NK-92 (cell line): ENCODE measurements around the gene TBC1D22A.

Source experiments
- DNase-seq: peaks from one replicate; lab custom pipeline; 2025; ENCODE audit not compliant: unreplicated experiment; lab: John Stamatoyannopoulos, UW

TBC1D22A gene

GRCh38 chr22:47201996-47202818, 439.8 kb downstream of the TBC1D22A start:
- DNase-seq = no peak

GRCh38 chr22:47202819-47203553, 440.5 kb downstream of the TBC1D22A start:
- no peak for DNase-seq

- no peak for DNase-seq
These were observed 441.1 kb downstream of the TBC1D22A start for GRCh38 chr22:47203554-47203991.

GRCh38 chr22:47204002-47204979, 441.8 kb downstream of the TBC1D22A start:
- DNase-seq = no peak

- no peak for DNase-seq
These were observed 442.6 kb downstream of the TBC1D22A start for GRCh38 chr22:47205081-47205491.

- no peak for DNase-seq
These were observed 443.1 kb downstream of the TBC1D22A start for GRCh38 chr22:47205554-47205953.

- no peak for DNase-seq
These were observed 443.7 kb downstream of the TBC1D22A start for GRCh38 chr22:47206164-47206563.

GRCh38 chr22:47206666-47207218, 444.3 kb downstream of the TBC1D22A start:
- no peak for DNase-seq

GRCh38 chr22:47207387-47207786, 444.9 kb downstream of the TBC1D22A start:
- DNase-seq = no peak

- DNase-seq = no peak
These were observed 445.6 kb downstream of the TBC1D22A start for GRCh38 chr22:47207846-47208554.

GRCh38 chr22:47208630-47209029, 446.2 kb downstream of the TBC1D22A start:
- DNase-seq = no peak

- DNase-seq = no peak
These were observed 446.6 kb downstream of the TBC1D22A start for GRCh38 chr22:47209040-47209514.

GRCh38 chr22:47209547-47210023, 447.1 kb downstream of the TBC1D22A start:
- no peak for DNase-seq

GRCh38 chr22:47210112-47210657, 447.7 kb downstream of the TBC1D22A start:
- DNase-seq = no peak

GRCh38 chr22:47210686-47211085, 448.2 kb downstream of the TBC1D22A start:
- DNase-seq = no peak

GRCh38 chr22:47213571-47214230, 451.3 kb downstream of the TBC1D22A start:
- DNase-seq = no peak

GRCh38 chr22:47215851-47216250, 453.4 kb downstream of the TBC1D22A start:
- no peak for DNase-seq

GRCh38 chr22:47218671-47219070, 456.2 kb downstream of the TBC1D22A start:
- no peak for DNase-seq

- no peak for DNase-seq
These were observed 457.3 kb downstream of the TBC1D22A start for GRCh38 chr22:47219789-47220188.
